Activated CD8-positive, alpha-beta T cell treated with anti-CD3 and anti-CD28 coated beads for 36 hours (primary cell): Measurements from ENCODE around the gene DHRS3. TPM values are rescaled to one million over a fixed set of nuclear protein-coding genes. Genes with fewer than 3 reads are reported as not detected.

Experiments
- ATAC-seq: fragments of 200-7000 bp; cut with Tn5 transposase; one replicate; pipeline ENCODE4 v1.10.0; 2021; ENCODE audit warnings: mild to moderate bottlenecking, moderate library complexity
- CTCF ChIA-PET: fragments of 350-600 bp; sonication (Branson Sonifier 250); formaldehyde crosslinking; loops from one replicate; lab custom pipeline; 2021; ENCODE audit warnings: antibody characterized with exemption; lab: Charles Lee
- POLR2A ChIA-PET: fragments of 350-600 bp; sonication (Branson Sonifier 250); formaldehyde crosslinking; loops from one replicate; lab custom pipeline; 2021; ENCODE audit warnings: antibody characterized with exemption; lab: Charles Lee
- DNase-seq: peaks from one replicate; pipeline ENCODE4 v3.0.0-alpha.2; 2020
- H3K27ac Mint-ChIP-seq: one replicate; pipeline ENCODE4 v1.8.0; 2021; ENCODE audit warnings: mild to moderate bottlenecking, mixed read lengths
- H3K27me3 Mint-ChIP-seq: one replicate; pipeline ENCODE4 v1.8.0; 2021; ENCODE audit warnings: mixed read lengths
- H3K36me3 Mint-ChIP-seq: one replicate; pipeline ENCODE4 v1.8.0; 2021; ENCODE audit warnings: low read depth, mixed read lengths
- H3K4me1 Mint-ChIP-seq: one replicate; pipeline ENCODE4 v1.8.0; 2021; ENCODE audit warnings: low read depth, mixed read lengths
- H3K4me3 Mint-ChIP-seq: one replicate; pipeline ENCODE4 v1.8.0; 2021; ENCODE audit warnings: mild to moderate bottlenecking, moderate library complexity, mixed read lengths
- H3K9me3 Mint-ChIP-seq: one replicate; pipeline ENCODE4 v1.8.0; 2021; ENCODE audit warnings: mixed read lengths
- CTCF ChIP-seq: fragments of 200-600 bp; IDR thresholded peaks from one replicate; pipeline ENCODE4 v1.8.0; 2022; ENCODE audit warnings: antibody characterized with exemption, mild to moderate bottlenecking
- intact Hi-C: fragments of 100-400 bp; cut with micrococcal nuclease; formaldehyde crosslinking; loops from one replicate; pipeline ENCODE4 v1.10.0; 2022
- total RNA-seq, 2 experiments: library from RNA; stranded (reverse); gene quantifications; one replicate each; pipeline ENCODE4 v1.2.3, GENCODE V29; 2021

The DHRS3 gene, protein sequence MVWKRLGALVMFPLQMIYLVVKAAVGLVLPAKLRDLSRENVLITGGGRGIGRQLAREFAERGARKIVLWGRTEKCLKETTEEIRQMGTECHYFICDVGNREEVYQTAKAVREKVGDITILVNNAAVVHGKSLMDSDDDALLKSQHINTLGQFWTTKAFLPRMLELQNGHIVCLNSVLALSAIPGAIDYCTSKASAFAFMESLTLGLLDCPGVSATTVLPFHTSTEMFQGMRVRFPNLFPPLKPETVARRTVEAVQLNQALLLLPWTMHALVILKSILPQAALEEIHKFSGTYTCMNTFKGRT
- total RNA-seq: 100 to 1,000 TPM; 129 to 135 TPM

DNA sequence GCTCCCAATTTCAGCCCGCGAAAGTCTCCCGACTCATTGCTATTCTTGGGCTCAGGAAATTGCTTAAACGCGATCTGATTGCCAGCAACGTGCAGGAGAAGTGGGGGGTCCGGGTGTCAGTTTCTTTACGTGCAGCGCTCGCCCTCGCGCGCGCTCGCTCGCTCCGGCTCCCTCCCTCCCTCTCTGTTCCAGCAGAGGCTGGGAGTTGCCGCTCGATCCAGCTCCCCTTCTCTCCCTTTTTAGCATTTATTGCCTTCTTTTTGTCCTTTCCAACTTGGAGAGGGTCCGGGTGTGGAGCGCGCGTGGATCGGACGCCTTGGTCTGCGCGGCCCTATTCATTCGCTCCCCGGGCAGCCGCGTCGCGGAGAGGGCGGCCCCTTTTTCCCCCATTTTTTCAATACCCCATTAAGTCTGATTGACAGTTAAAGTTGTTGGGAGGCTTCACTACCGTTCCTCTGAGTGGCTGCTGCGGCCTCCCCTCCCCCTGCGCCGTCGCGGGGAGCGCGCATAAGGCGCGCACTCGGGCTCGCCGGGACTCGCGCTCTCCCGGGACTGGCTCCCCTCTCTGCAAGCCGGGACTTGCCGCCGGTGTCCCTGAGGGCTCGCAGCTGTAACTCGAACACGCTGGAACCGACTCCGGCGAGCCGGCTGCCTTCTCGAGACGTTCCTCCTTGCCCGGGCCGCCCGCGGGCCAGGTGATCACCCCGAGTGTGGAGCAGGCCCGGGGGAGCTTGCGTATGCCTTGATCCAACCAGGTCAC lies at the start of gene DHRS3:
Gene DHRS3 (minus strand): TSS at position 310 of the 760 bp plus-strand sequence. CDS start 862 bp downstream, outside the sequence.
- ATAC-seq (peak; percentile 70), DNase-seq (peak; percentile 87)
- Mint-ChIP-seq H3K27me3 (no peaks in the 10 kb centered on the region), H3K4me3 (peak within 1 kb of the TSS; percentile 96), H3K4me1 (peaks cover 46% of the 10 kb centered on the region), H3K27ac (peak within 1 kb of the TSS; percentile 99), H3K9me3 (no peaks in the 10 kb centered on the region), H3K36me3 (peaks cover 42% of the 10 kb centered on the region)
- ChIA-PET POLR2A (interaction anchor here (0.6 to 5.6 kb wide), 21 partner anchors 9 to 323 kb away, joined by 3 to 43 read pairs (median 4); no protein-coding TSS in a partner anchor), CTCF (interaction anchor here (0.8 to 6.4 kb wide), 26 partner anchors 13 to 493 kb away, joined by 3 to 34 read pairs (median 6); no protein-coding TSS in a partner anchor)
- intact Hi-C loops: loop anchor here (1.0 to 5.0 kb wide), 3 partner anchors 106 to 180 kb away; no protein-coding TSS in a partner anchor
- TF ChIP-seq CTCF: no peak

GRCh38 chr1:12666141-12666735 lies 48.2 kb upstream of the DHRS3 start:
- CTCF ChIA-PET: interaction anchor here (1.8 kb wide), 1 partner anchor 10 kb away, joined by 6 read pairs; no protein-coding TSS in a partner anchor
- H3K27me3 Mint-ChIP-seq: peaks cover 3% of the 10 kb centered on the region
- no peaks in the 10 kb centered on the region for H3K4me1 Mint-ChIP-seq
- peaks cover 3% of the 10 kb centered on the region for H3K9me3 Mint-ChIP-seq
- H3K27ac Mint-ChIP-seq: no peak overlapping the region
- TF ChIP-seq CTCF: no peak
- H3K36me3 Mint-ChIP-seq: no peaks in the 10 kb centered on the region
- no peak overlapping the region for H3K4me3 Mint-ChIP-seq
- intact Hi-C loops: no loop called here
- DNase-seq (no peak), ATAC-seq (no peak)
- POLR2A ChIA-PET: interaction anchor here (1.0 kb wide), 1 partner anchor 124 kb away, joined by 3 read pairs; no protein-coding TSS in a partner anchor

DNA sequence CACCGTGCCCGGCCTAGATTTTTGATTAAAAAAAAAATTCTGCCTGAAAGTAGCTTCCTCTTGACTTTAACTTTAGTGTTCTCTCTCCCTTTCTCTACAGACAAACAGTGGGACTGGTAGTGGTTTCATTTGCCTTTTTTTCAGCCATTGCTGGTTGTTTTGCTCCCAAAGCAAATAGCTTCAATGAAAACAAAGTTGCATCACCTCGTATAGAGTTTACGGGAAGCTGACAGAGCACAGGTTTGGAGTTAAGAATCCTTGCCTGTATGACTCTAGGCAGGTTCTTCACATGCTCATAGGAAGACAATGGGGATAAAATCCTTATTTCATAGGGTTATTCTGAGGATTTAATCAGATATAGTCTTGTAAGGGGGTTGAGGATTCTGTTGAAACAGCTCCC lies 47.5 kb upstream of the DHRS3 start:
- H3K4me3 Mint-ChIP-seq: no peak overlapping the region
- intact Hi-C loops: no loop called here
- no peak overlapping the region for H3K27ac Mint-ChIP-seq
- H3K36me3 Mint-ChIP-seq: no peaks in the 10 kb centered on the region
- peaks cover 3% of the 10 kb centered on the region for H3K9me3 Mint-ChIP-seq
- ChIA-PET POLR2A (interaction anchor here (1.0 kb wide), 2 partner anchors 82 to 124 kb away, joined by 3 read pairs; no protein-coding TSS in a partner anchor), CTCF (interaction anchor here (1.8 kb wide), 1 partner anchor 9 kb away, joined by 6 read pairs; no protein-coding TSS in a partner anchor)
- TF ChIP-seq CTCF: no peak
- no peaks in the 10 kb centered on the region for H3K4me1 Mint-ChIP-seq
- H3K27me3 Mint-ChIP-seq: no peaks in the 10 kb centered on the region
- DNase-seq (no peak), ATAC-seq (no peak)

DNA sequence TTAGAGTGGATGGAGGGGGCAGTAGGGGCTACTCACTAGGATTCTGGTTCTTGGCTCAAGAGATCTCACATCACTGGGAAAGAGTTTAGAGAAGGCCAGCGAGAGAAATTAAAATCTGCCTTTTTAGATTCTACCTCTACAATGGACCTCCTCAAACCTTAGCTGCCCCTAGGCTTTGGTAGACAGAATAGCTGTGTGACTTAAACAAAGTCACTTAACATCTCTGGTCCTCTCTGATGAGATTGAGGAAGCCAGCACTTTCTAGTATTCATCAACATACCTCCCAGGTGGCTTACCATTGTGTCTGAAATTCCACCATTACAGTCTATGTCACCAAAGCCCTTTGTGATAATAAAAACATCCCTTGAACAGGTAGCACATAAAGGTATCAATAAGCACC lies 44.5 kb upstream of the DHRS3 start:
- TF ChIP-seq CTCF: no peak

More for the DNA sequence above, 44.5 kb upstream of the DHRS3 start:
- peaks cover 7% of the 10 kb centered on the region for H3K4me1 Mint-ChIP-seq
- DNase-seq (no peak), ATAC-seq (no peak)
- ChIA-PET CTCF (interaction anchor here (0.8 to 1.3 kb wide), 2 partner anchors 365 to 387 kb away, joined by 3 read pairs; no protein-coding TSS in a partner anchor), POLR2A (interaction anchor here (0.5 kb wide), 1 partner anchor 61 kb away, joined by 3 read pairs; no protein-coding TSS in a partner anchor)
- H3K27me3 Mint-ChIP-seq: peaks cover 2% of the 10 kb centered on the region
- H3K9me3 Mint-ChIP-seq: no peaks in the 10 kb centered on the region
- no peaks in the 10 kb centered on the region for H3K36me3 Mint-ChIP-seq
- H3K27ac Mint-ChIP-seq: no peak overlapping the region
- intact Hi-C loops: no loop called here
- H3K4me3 Mint-ChIP-seq: no peak overlapping the region
